Adrenal gland (tissue), 12 donors: Measurements from ENCODE around the gene TRIO. TPM values are rescaled to one million over a fixed set of nuclear protein-coding genes. Genes with fewer than 3 reads are reported as not detected.

ENCODE experiments used
- DNase-seq, 7 donors: peaks; one replicate each; pipeline ENCODE4 v3.0.0-alpha.2; 2019 to 2020
- H3K27ac ChIP-seq, 5 donors: fragments of 200-600 bp; sonication (generic) in 4 of 5; 1 replicate in 3 of 5; 2 replicates in 2 of 5; pipeline versions ENCODE4 v1.5.1 to v1.8.0; 2016 to 2020; ENCODE audit warnings: mild to moderate bottlenecking in 1 of 5
- H3K27me3 ChIP-seq: fragments of 200-600 bp; 2 replicates; pipeline ENCODE4 v1.8.0; 2021
- H3K36me3 ChIP-seq, 2 donors: fragments of 200-600 bp; replicated peaks in 1 of 2; 1 replicate in 1 of 2; 2 replicates in 1 of 2; pipeline versions ENCODE4 v1.5.1 to v1.8.0; 2018 to 2022
- H3K4me1 ChIP-seq, 2 donors: fragments of 200-600 bp; replicated peaks in 1 of 2; 1 replicate in 1 of 2; 2 replicates in 1 of 2; pipeline versions ENCODE4 v1.5.1 to v1.8.0; 2018 to 2021
- H3K4me3 ChIP-seq, 4 donors: fragments of 200-600 bp; sonication (generic) in 3 of 4; one replicate each; pipeline ENCODE4 v1.5.1; 2016 to 2018
- H3K9me3 ChIP-seq, 3 donors: fragments of 200-600 bp; sonication (generic) in 1 of 3; replicated peaks in 1 of 3; 1 replicate in 2 of 3; 2 replicates in 1 of 3; pipeline versions ENCODE4 v1.5.1 to v1.8.0; 2016 to 2021
- POLR2A ChIP-seq, 2 donors: fragments of 450-650 bp; IDR thresholded peaks; one replicate each; pipeline ENCODE4 v1.6.1; 2017; ENCODE audit warnings: antibody characterized with exemption in 2 of 2, mild to moderate bottlenecking in 2 of 2, moderate library complexity in 1 of 2
- WGBS, 4 donors: extraction: QIAGEN DNeasy Blood & Tissue Kit in 2 of 4; methylation state at CpG; one replicate each; pipeline versions ENCODE4 v1.1.5 to v1.1.7; 2013 to 2017; 5-methylcytosine and 5-hydroxymethylcytosine counted together
- intact Hi-C, 2 donors: fragments of 100-400 bp; cut with DNase I; formaldehyde crosslinking; loops; one replicate each; pipeline versions ENCODE4 v1.14.1 to v1.15.0; 2022 to 2023
- polyA plus RNA-seq, 3 donors: library from polyadenylated mRNA; stranded (reverse); fragments of 200-250 nt in 2 of 3; fragments of 350-450 nt in 1 of 3; fragmentation: Illumina TruSeq in 1 of 3; extraction: RNeasy Lipid Tissue Mini Kit (QIAGEN cat#74804) in 1 of 3; gene quantifications; one replicate each; pipeline ENCODE4 v1.2.3, GENCODE V29; 2013 to 2014
- total RNA-seq, 9 donors: library from RNA; depleted of rRNA in 4 of 9; stranded (reverse); fragments of >200 nt in 4 of 9; fragments of 120-200 nt in 1 of 9; fragmentation: NEBNext Ultra II Directional in 1 of 9; extraction: Animal tissue kit (Norgen Biotek cat#: 25700) in 1 of 9; gene quantifications; one replicate each; pipeline versions ENCODE4 v1.1.0 to v1.2.4, GENCODE V29; 2013 to 2023
- TF ChIP-seq, protein P1 (sequence below), 6 experiments: fragments of 450-650 bp in 4 of 6; fragments of 200-600 bp in 2 of 6; sonication (generic) in 1 of 6; IDR thresholded peaks; 1 replicate in 5 of 6; 2 replicates in 1 of 6; pipeline versions ENCODE4 v1.5.1 to v1.8.0; 2016 to 2021; ENCODE audit warnings: antibody characterized with exemption in 6 of 6, mild to moderate bottlenecking in 2 of 6, moderate library complexity in 1 of 6
- donor health status: healthy with polysubstance abuse.
- donor health status: Bipolar disorder and iron deficiency.
- donor health status: DM: yes; HTN: yes; CAD: no.
- donor health status: DM: no; HTN: no; CAD: no.
- donor health status: DM: no; HTN: no; CAD: no.
- donor health status: DM: yes; HTN: yes; CAD: no.

TRIO gene
- total and polyA plus RNA-seq, 12 donors: 27.3 to 109 (median 72.4) TPM

- no peak overlapping the region for H3K27ac ChIP-seq
- TF ChIP-seq, protein P1, sequence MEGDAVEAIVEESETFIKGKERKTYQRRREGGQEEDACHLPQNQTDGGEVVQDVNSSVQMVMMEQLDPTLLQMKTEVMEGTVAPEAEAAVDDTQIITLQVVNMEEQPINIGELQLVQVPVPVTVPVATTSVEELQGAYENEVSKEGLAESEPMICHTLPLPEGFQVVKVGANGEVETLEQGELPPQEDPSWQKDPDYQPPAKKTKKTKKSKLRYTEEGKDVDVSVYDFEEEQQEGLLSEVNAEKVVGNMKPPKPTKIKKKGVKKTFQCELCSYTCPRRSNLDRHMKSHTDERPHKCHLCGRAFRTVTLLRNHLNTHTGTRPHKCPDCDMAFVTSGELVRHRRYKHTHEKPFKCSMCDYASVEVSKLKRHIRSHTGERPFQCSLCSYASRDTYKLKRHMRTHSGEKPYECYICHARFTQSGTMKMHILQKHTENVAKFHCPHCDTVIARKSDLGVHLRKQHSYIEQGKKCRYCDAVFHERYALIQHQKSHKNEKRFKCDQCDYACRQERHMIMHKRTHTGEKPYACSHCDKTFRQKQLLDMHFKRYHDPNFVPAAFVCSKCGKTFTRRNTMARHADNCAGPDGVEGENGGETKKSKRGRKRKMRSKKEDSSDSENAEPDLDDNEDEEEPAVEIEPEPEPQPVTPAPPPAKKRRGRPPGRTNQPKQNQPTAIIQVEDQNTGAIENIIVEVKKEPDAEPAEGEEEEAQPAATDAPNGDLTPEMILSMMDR (IDR thresholded peaks at IDR 0.05): no peak
- no peak for TF ChIP-seq POLR2A (IDR thresholded peaks at IDR 0.05)
- no peaks in the 10 kb centered on the region for H3K27me3 ChIP-seq
- H3K9me3 ChIP-seq: no peaks in the 10 kb centered on the region
- WGBS, 4 donors: 23 to 60% (median 44%) methylated on average over 2 of the region's 2 CpGs
- H3K4me3 ChIP-seq: no peak overlapping the region
- H3K36me3 ChIP-seq: no peaks in the 10 kb centered on the region
- H3K4me1 ChIP-seq: peaks cover 6 to 28% of the 10 kb centered on the region in 2 donors
- intact Hi-C loops: loop anchor here in 1 of 2 donors (10.0 kb wide), 1 partner anchor 116 kb away; the partner anchor contains the start of gene TRIO
- DNase-seq: no peak
These were observed 117.5 kb downstream of the TRIO start for GRCh38 chr5:14260637-14261036.

- H3K27ac ChIP-seq: no peak overlapping the region
- no peak for DNase-seq
- peaks cover 6 to 29% of the 10 kb centered on the region in 2 donors for H3K4me1 ChIP-seq
- no peaks in the 10 kb centered on the region for H3K27me3 ChIP-seq
- no peak overlapping the region for H3K4me3 ChIP-seq
- no peaks in the 10 kb centered on the region for H3K36me3 ChIP-seq
- TF ChIP-seq, protein P1 (IDR thresholded peaks at IDR 0.05): no peak
- no peak for TF ChIP-seq POLR2A (IDR thresholded peaks at IDR 0.05)
- WGBS, 4 donors: 80 to 92% (median 85%) methylated on average over 5 of the region's 5 CpGs
- H3K9me3 ChIP-seq: no peaks in the 10 kb centered on the region
- intact Hi-C loops: loop anchor here in 1 of 2 donors (10.0 kb wide), 1 partner anchor 116 kb away; the partner anchor contains the start of gene TRIO
These were observed 118.1 kb downstream of the TRIO start for GRCh38 chr5:14261235-14261634.

- 92 to 95% (median 93%) methylated on average over 12 of the region's 12 CpGs for WGBS, 4 donors
- intact Hi-C loops: loop anchor here in 1 of 2 donors (10.0 kb wide), 1 partner anchor 117 kb away; the partner anchor contains the start of gene TRIO
- Histone ChIP-seq H3K4me1 (peaks cover 6 to 29% of the 10 kb centered on the region in 2 donors), H3K27ac (no peak overlapping the region), H3K27me3 (no peaks in the 10 kb centered on the region), H3K36me3 (no peaks in the 10 kb centered on the region), H3K9me3 (no peaks in the 10 kb centered on the region), H3K4me3 (no peak overlapping the region)
- TF ChIP-seq, protein P1 (IDR thresholded peaks at IDR 0.05): no peak
- TF ChIP-seq POLR2A (IDR thresholded peaks at IDR 0.05): no peak
- DNase-seq: no peak
These were observed 118.9 kb downstream of the TRIO start for GRCh38 chr5:14261856-14262611.

DNA sequence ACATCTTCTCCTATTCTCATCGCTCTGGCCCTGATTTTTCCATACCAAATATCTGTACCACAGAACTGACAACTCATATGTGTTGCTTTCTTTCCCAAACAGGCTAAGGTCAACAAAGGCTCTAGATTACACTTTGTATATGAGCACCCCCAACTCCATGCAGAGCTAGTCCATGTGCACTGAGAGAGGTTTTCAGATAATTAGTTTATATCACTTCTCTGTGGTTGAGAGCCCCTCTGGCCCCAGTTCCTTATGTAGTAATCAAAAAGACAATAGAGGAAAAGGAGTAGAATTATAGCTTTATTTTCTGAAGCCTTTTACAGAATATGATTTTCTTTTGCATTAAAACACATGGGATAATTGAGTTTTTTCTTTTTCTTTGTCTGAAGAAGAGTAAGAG lies 120.0 kb downstream of the TRIO start:
- Histone ChIP-seq H3K36me3 (no peaks in the 10 kb centered on the region), H3K27ac (no peak overlapping the region), H3K27me3 (no peaks in the 10 kb centered on the region), H3K4me1 (peaks cover 9 to 37% of the 10 kb centered on the region in 2 donors), H3K4me3 (no peak overlapping the region), H3K9me3 (no peaks in the 10 kb centered on the region)
- no peak for DNase-seq
- intact Hi-C loops: loop anchor here in 1 of 2 donors (10.0 kb wide), 1 partner anchor 118 kb away; the partner anchor contains the start of gene TRIO
- WGBS, 4 donors: 90 to 97% (median 95%) methylated on average over 1 of the region's 1 CpG
- TF ChIP-seq POLR2A (IDR thresholded peaks at IDR 0.05): no peak
- TF ChIP-seq, protein P1 (IDR thresholded peaks at IDR 0.05): no peak
